NB4 (cell line): ENCODE data around the gene UIMC1.

Experiments used
- POLR2A ChIP-seq: IDR thresholded peaks from 2 replicates; pipeline ENCODE4 v1.6.1; 2011; ENCODE audit warnings: mild to moderate bottlenecking; ENCODE audit not compliant: insufficient read length; ENCODE audit errors: extremely low read depth
- TF ChIP-seq, protein P1 (sequence below): IDR thresholded peaks from one replicate; pipeline ENCODE4 v1.5.1; 2012; ENCODE audit warnings: low read depth, low read length

DNA sequence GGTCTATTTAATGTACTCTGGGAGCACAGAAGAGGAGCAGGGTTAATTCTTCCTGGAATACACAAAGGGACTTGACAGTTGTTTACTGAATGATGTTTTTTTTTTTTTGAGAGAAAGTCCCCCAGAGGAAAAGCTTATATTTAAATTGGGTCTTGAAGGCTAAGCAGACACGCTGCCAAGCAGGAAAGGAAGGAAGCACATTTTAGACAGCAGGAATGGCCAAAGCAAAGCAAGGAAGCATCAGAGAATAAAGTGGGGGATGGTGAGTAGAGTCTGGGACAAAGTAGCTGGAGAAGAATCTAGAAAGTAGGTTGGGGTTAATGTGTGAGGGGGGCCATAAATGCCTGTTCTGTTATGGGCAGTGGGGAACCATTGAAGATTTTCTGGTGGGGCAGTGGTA lies 37.4 kb upstream of the UIMC1 start:
- TF ChIP-seq, protein P1, sequence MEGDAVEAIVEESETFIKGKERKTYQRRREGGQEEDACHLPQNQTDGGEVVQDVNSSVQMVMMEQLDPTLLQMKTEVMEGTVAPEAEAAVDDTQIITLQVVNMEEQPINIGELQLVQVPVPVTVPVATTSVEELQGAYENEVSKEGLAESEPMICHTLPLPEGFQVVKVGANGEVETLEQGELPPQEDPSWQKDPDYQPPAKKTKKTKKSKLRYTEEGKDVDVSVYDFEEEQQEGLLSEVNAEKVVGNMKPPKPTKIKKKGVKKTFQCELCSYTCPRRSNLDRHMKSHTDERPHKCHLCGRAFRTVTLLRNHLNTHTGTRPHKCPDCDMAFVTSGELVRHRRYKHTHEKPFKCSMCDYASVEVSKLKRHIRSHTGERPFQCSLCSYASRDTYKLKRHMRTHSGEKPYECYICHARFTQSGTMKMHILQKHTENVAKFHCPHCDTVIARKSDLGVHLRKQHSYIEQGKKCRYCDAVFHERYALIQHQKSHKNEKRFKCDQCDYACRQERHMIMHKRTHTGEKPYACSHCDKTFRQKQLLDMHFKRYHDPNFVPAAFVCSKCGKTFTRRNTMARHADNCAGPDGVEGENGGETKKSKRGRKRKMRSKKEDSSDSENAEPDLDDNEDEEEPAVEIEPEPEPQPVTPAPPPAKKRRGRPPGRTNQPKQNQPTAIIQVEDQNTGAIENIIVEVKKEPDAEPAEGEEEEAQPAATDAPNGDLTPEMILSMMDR = no peak
- TF ChIP-seq POLR2A = no peak
